GM21576 (cell line): ENCODE measurements around the gene CHST5.

ENCODE experiments used
- ATAC-seq: cut with Tn5 transposase; IDR thresholded peaks from one replicate; pipeline ENCODE4 v1.9.1; 2021; ENCODE audit warnings: mild to moderate bottlenecking, moderate library complexity; ENCODE audit not compliant: unreplicated experiment

The CHST5 gene

DNA sequence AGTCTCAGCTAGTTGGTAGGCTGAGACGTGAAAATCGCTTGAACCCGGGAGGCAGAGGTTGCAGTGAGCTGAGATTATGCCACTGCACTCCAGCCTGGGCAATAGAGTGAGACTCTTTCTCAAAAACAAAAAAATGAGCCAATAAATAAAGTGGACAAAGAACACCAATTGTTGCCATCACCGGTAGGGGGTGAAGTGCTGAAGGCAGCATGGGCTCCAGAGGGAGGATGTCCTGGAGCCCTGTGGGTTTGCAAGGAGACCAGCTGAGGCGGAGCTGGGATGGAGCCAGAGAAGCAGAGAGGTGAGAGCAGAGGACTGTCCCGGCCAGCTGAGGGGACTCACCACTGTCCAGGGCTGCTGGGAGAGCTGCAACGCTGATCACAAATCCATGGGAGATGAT is 54.4 kb downstream of the CHST5 start:
- ATAC-seq: no peak

GRCh38 chr16:75479421-75479990 is 56.4 kb downstream of the CHST5 start:
- ATAC-seq: no peak
